Stimulated activated CD8-positive, alpha-beta memory T cell treated with anti-CD3 and anti-CD28 coated beads, Interleukin-4, amount 100 ng/mL, for 48 hours (primary cell): ENCODE results near the gene ATP1A2.

Source experiments
- DNase-seq: peaks from one replicate; pipeline ENCODE4 v3.0.0-alpha.2; 2020

The ATP1A2 gene

DNA sequence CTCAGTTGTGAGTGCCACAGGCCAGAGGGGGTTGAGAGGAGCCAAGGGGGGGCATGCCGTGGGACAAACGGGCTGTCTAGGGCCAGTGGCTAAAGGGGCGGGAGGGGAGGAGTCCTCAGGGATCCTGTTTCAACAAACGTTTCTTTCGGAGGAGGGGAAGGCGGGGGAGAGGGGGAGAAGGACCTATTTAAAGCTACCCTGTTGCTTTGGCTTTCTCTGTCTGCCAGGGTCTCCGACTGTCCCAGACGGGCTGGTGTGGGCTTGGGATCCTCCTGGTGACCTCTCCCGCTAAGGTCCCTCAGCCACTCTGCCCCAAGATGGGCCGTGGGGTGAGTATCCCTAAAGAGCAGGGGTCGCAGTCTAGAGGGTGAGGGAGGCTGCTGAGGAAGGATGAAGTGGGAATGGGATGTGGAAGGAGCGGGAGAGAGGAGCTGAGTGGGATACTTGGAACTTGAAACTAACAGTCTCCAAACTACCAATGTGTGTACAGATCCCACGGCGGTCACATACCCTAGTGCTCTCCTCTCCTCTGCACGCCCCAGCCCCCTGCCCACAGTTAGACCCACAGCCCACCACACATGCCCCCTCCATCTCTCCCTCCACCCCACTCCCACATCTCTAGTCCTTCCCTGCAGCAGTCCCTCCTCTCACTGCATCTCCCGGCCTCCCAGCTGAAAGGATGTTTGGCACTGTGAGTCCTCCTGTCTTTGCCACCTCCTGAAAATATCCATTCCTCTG is at the start of gene ATP1A2:
ATP1A2 (plus strand) TSS at position 215 of the 738 bp plus-strand sequence; CDS start at position 318, 103 bp downstream.
- DNase-seq = no peak

DNA sequence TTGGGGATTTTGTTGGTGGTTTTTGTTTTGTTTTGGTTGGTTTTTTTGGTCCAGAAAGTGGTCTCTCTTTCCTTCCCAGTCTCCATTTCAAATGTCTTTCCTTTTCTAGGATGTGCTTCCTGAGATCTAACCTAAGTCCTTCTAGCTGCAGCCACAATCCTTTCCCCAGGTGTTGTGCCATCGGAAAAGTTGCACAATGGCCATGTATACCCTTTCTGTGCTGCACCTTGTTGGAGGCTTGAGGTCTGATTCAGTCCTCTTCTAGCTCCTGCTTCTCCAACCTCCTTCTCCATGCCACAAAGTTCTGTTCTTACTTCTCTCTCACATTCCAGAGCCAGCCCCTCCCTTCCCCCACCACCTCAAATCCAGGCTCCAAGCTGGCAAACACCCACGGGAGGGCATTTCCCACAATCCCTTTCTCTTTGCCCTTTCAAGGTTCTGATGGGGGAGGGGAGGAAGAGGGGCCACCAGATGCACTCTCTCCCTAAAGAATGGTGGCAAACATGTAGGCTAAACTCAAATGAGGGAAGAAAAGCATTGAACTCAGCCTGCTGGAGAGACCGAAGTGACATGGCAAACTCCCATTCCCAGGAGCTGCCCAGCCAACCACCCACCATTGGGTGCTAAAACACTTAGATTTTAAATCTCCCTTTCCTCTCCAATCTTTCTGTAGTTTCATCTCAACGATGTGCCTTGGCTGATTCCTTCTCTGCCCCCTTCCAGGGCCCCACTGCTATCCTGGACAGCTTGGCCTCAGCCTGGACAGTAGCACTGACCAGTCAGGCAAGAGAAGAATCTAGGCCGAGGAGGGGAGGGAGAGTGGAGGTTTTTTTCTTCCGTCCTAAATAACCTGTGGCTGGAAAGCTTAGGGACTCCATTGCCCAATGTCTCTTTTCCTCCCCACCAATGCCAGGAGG is 48.5 kb upstream of the ATP1A2 start:
- no peak for DNase-seq

GRCh38 chr1:160068225-160068624 is 47.3 kb upstream of the ATP1A2 start:
- no peak for DNase-seq

DNA sequence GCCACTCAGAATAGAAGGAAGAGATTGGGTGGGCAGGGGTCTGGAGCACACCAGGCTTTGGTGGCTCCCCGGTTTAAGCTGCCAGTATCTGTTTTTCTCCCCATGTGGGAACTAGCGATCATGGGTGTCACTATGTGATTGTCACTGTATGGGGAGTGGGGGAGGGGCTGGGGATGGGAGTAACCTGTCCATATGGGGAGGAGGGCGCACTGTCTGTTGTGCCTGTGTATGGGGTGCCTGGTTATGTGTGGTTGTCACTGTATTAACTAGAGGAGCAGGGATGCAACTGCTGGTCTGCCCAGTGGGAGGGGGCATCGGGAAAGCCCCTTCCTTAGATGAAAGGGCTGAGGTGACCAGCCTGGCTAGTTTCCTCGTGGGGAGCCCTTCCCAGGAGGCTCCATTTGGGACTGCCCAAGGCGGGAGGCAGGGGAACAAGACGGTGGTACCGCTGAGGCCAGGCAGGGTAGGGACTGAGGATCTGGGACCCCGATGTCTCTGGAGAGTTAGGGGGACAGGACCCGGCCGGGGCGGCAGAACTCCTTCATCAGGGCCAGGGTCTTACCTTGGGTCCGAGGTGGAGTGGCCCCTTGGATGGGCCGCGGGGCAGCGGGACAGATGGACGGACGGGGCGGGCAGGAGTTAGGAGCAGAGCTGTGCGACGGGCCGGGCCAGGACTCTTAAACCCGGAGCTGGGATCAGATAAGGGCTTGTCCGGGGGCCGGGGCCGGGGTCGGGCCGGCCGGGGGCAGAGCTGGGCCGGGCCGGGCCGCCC is 45.9 kb upstream of the ATP1A2 start, which contains the start of gene KCNJ10:
KCNJ10 (minus strand) TSS at position 701 of the 772 bp plus-strand sequence. CDS start 27,628 bp downstream, outside the sequence.
- DNase-seq = no peak

DNA sequence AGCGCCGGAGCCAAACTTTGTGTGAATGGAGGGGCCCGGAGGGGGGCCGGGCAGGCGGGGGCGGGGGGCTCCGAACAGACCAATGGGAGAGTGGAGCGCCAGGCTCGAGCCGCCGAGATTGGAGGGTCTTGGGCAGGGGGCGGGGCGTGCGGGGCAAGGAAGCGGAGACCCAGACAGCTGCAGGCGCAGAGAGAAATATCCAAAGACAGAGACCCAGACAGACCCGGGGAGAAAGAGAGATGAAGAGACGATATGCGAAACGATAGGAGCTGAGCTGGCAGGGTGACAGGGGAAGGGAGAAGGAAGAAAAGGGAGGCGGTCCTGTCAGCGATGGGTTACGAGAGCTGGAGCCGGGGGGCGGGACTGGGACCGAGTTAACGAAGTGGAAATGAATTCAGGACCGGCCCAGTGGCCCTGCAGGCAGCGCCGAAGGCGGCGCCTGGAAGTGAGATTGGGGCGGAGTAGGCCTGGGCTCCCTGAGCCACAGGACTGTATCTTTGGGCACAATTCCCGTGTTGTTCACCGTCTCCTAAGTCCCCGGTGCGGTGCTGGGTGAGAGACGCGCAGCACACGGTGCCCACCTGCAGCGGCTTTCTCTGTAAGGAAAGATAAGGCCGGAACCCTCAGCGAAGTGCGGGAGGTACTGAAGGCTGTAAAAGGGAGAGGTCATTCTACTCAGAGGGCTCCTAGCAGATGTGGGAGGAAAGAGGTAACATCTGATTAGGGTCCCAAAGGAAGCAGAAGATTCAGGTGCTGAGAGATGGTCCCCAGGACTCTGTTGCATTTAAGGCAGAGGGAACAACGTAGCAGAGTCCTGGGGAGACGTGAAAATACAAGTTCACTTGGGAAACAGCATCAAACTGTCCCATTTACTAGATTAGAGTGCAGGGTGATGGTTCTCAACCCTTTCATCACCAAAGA is 45.1 kb upstream of the ATP1A2 start:
- peak; percentile 79 for DNase-seq

GRCh38 chr1:160071289-160071688 is 44.3 kb upstream of the ATP1A2 start:
- no peak for DNase-seq

DNA sequence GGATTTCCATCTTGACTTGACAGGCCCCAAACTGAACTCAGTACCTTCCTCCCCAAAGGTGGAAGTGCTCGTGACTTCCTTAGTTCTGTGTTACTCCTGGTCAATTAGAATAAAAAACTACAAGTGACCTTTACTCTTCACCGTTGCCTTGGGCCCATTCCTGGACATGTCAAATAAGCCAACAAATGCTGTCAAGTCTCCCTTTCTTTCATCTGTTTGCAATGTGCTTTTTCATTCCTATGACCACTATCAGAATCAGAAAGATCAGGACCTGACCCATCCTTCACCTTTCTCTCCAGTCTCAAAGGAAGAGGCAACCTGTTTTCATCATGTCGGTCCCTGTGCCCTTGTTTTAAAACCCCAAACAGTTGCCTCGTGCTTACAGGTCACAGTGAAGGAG is 40.7 kb upstream of the ATP1A2 start:
- no peak for DNase-seq

- DNase-seq = no peak
Measured at GRCh38 chr1:160075836-160076235, 39.7 kb upstream of the ATP1A2 start.

- no peak for DNase-seq
Measured at GRCh38 chr1:160076295-160076694, 39.3 kb upstream of the ATP1A2 start.

- no peak for DNase-seq
Measured at GRCh38 chr1:160077486-160077885, 38.1 kb upstream of the ATP1A2 start.

GRCh38 chr1:160078512-160079195 is 36.9 kb upstream of the ATP1A2 start:
- DNase-seq = peak; percentile 81

- DNase-seq = no peak
Measured at GRCh38 chr1:160079448-160079847, 36.1 kb upstream of the ATP1A2 start.

- DNase-seq = no peak
Measured at GRCh38 chr1:160080381-160081100, 35.0 kb upstream of the ATP1A2 start.

DNA sequence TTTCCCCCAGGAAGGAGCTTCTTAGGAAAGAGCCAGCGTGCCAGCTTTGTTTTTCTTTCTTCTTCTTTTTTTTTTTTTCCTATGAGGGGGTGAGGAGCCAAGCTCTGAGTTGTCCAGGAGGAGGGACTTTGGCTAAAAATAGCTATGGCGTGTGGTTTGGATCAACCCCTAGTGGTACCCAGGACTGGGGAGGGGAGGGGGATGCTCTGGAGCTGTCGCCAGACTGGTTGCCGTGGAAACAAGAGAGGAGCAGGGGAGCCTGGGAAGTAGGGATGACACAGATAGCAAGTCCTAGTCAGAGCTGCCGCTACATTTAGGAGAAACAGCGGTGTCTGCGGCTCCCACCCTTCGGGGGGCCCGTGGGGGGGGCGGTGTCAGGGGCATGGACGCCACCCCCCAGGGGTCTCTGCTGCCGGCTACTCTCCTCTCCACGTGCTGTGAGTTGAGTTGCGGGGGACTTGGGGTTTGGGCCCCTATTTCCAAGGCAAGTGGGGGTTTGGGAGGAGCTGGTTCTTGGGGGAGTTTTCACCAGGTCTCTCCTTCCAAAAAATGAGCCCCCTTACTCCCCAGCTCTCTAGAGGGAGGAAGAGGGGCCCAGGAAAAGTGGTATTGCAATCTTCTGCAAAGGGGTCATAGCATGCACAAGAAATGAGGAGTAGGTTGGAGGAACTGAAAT is 34.2 kb upstream of the ATP1A2 start, which contains the start of gene KCNJ9:
KCNJ9 (plus strand) TSS at position 278 of the 676 bp plus-strand sequence. CDS start 2,493 bp downstream, outside the sequence.
- DNase-seq = no peak

DNA sequence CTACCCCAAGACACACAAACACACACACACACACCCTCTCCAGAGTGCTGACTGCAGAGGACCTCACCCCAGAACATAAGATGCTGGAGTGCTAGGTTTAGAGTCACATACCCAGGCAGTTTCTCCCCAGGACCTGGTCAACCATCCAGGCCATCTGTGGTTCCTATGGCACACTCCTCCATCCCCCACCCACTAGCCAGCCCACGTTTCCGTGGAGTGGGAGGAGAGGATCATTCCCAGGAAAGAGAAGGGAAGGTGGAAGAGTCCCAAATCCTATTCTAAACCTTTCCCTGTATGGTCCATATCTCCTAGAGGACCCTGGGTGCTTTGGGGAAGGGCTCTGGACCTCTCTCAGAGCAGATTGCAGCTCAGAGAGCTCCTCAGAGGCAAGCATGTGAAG is 33.1 kb upstream of the ATP1A2 start:
- DNase-seq = no peak

DNA sequence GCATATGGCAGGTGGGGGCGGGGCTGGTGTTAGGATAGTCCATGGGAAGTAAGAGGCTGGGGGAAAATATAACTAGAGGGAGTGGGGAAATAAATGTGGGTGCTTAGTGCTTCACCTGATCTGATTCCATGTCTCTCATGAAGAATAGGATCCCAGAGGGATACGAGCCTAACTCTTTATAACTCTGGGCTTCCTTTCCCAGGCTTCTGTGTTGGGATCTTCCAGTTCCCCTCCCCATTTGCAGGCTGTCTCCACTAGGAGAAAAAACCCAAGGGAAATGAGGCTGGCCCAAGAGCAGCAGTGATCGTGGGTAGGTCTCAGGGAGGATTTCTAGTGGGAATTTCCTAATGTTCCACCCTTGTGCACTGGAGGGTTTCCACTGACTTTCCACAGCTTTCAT is 32.6 kb upstream of the ATP1A2 start:
- no peak for DNase-seq

- DNase-seq = peak; percentile 82
Measured at GRCh38 chr1:160083968-160084770, 31.4 kb upstream of the ATP1A2 start.

GRCh38 chr1:160084771-160085321 is 30.7 kb upstream of the ATP1A2 start:
- no peak for DNase-seq
